Common myeloid progenitor, CD34-positive (primary cell): ENCODE measurements around the gene F13B.
A peak's percentile ranks its signal among the peaks of the same experiment; 100 is the strongest.
"Not testable (repeated sequence)": the region's sequence is repeated elsewhere in the genome, so short reads cannot be mapped to it uniquely, and the experiment has no call there.

ENCODE experiments used
- CTCF ChIA-PET: fragments of 350-600 bp; sonication (Branson Sonifier 250); formaldehyde crosslinking; loops from one replicate; lab custom pipeline; 2021; ENCODE audit warnings: antibody characterized with exemption; lab: Charles Lee
- POLR2A ChIA-PET: fragments of 350-600 bp; sonication (Branson Sonifier 250); formaldehyde crosslinking; loops from one replicate; lab custom pipeline; 2021; ENCODE audit warnings: antibody characterized with exemption; lab: Charles Lee
- DNase-seq, 3 donors: peaks; one replicate each; pipeline versions ENCODE4 v3.0.0 to v3.0.0-alpha.2; 2013
- H3K27ac ChIP-seq, 2 experiments: 1 replicate in 1 of 2; 2 replicates in 1 of 2; pipeline ENCODE4 v1.7.0; 2013; ENCODE audit warnings: inconsistent platforms in 2 of 2, low read length in 2 of 2, mild to moderate bottlenecking in 2 of 2, low read depth in 1 of 2, moderate library complexity in 1 of 2; ENCODE audit not compliant: severe bottlenecking in 2 of 2, insufficient read depth in 1 of 2, poor library complexity in 1 of 2
- H3K27me3 ChIP-seq, 5 experiments: replicated peaks in 2 of 5; 1 replicate in 3 of 5; 2 replicates in 2 of 5; pipeline versions ENCODE4 v1.6.1 to v1.7.0; 2013; ENCODE audit warnings: low read length in 4 of 5, mild to moderate bottlenecking in 2 of 5, moderate library complexity in 2 of 5, inconsistent platforms in 1 of 5; ENCODE audit not compliant: insufficient read depth in 5 of 5, control insufficient read depth in 4 of 5
- H3K36me3 ChIP-seq, 4 experiments: 1 replicate in 2 of 4; 2 replicates in 2 of 4; pipeline versions ENCODE4 v1.6.1 to v1.7.0; 2013; ENCODE audit warnings: low read length in 3 of 4, control low read depth in 1 of 4, mild to moderate bottlenecking in 1 of 4; ENCODE audit not compliant: control insufficient read depth in 4 of 4, insufficient read depth in 4 of 4
- H3K4me1 ChIP-seq, 4 experiments: 1 replicate in 3 of 4; 2 replicates in 1 of 4; pipeline versions ENCODE4 v1.6.1 to v1.7.1; 2013; ENCODE audit warnings: low read length in 3 of 4, mild to moderate bottlenecking in 3 of 4, control low read depth in 1 of 4, inconsistent platforms in 1 of 4, moderate library complexity in 1 of 4; ENCODE audit not compliant: control insufficient read depth in 4 of 4, insufficient read depth in 4 of 4; ENCODE audit errors: control extremely low read depth in 1 of 4
- H3K4me3 ChIP-seq, 7 experiments: 1 replicate in 4 of 7; 2 replicates in 3 of 7; pipeline versions ENCODE4 v1.5.1 to v1.7.0; 2013; ENCODE audit warnings: mild to moderate bottlenecking in 7 of 7, low read length in 6 of 7, moderate library complexity in 6 of 7, inconsistent platforms in 2 of 7, low read depth in 2 of 7, control low read depth in 1 of 7; ENCODE audit not compliant: insufficient read depth in 4 of 7, control insufficient read depth in 1 of 7; ENCODE audit errors: extremely low read depth in 1 of 7
- H3K9me3 ChIP-seq, 5 experiments: 1 replicate in 4 of 5; 2 replicates in 1 of 5; pipeline versions ENCODE4 v1.6.1 to v1.7.1; 2013; ENCODE audit warnings: low read length in 4 of 5, mild to moderate bottlenecking in 2 of 5, inconsistent platforms in 1 of 5, low read depth in 1 of 5, moderate library complexity in 1 of 5; ENCODE audit not compliant: control insufficient read depth in 4 of 5, insufficient read depth in 2 of 5; ENCODE audit errors: control extremely low read depth in 1 of 5
- WGBS: methylation state at CpG from one replicate; pipeline ENCODE4 v1.1.5; 2013; ENCODE audit not compliant: insufficient coverage; 5-methylcytosine and 5-hydroxymethylcytosine counted together

Gene F13B

DNA sequence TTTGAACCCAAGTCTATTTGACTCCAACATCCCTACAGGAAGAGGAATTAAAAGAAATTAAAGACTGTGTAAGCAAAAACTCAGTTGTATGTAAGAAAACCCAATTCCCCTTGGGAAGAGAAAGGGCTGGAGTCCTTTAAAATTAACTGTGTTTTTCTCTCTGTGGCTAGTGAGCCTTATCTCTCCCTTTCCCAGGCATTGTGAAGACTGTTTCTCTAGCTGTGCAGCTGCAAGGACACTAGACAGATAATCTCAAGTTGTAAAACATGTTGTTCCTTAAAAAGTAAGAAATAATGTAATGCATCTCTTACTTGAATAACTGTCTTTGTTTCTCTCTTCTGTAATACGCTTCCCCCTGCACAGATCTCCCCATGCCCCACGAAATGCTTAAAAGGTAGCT, 29.9 kb upstream of the F13B start:
- CTCF ChIA-PET, H3K4me3 ChIP-seq, H3K9me3 ChIP-seq, H3K4me1 ChIP-seq, POLR2A ChIA-PET, H3K27me3 ChIP-seq: not testable (repeated sequence)
- Histone ChIP-seq H3K27ac (peak overlapping the region in 1 of 2 experiments; percentile 29), H3K36me3 (peaks cover 0 to 26% (median 13%) of the 10 kb centered on the region in 4 experiments)
- peak in 1 of 3 donors; percentile 22 for DNase-seq
- WGBS: 90% methylated on average over 2 of the region's 2 CpGs

DNA sequence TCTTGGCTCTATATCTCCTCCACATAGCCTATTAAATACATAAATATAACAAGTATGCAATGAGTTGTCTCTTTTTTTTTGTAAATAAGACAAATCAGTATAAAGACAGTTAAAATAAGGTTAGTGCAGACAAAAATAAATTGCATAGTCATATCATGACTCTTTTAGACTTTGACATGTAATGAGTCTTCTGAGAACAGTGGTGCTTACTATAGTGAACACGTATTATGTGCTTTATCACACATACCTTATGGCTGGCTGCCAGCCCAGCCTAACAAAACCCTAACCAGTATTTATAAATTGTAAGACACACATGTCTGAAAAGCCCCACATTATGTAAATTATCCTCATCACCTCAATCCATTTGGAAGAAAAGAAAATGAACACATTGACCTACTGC, 29.1 kb upstream of the F13B start:
- CTCF ChIA-PET: no interaction called here

DNA sequence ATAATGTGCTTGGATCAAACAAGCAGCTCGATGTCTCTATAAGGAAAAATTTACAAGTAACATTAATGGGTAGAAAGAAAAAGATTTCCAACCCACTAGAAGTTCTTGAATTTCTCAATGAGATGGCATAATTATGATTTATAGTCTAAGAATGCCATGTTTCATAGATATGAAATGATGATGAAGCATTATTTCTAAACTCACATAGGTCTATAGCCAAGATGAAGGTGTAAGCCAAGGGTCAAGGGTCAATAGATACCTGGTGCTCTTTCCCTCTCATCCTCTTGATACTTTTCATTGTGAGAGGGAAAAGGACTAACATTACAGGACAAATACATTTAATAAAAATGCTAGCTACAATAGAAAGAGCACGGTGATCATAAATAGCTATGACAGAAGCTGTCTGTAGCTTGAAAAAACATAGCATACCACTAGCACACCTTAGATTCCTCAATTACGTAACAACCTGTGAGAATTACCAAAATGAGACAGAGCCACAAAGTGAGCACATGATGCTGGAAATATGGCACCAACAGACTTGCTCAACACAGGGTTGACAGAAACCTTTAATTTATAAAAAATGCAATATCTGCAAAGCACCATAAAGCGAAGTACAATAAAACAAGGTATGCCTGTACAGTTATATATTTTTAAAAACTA, 26.3 kb upstream of the F13B start:
- no peak for DNase-seq
- no peaks in the 10 kb centered on the region for H3K4me1 ChIP-seq
- no peaks in the 10 kb centered on the region for H3K9me3 ChIP-seq
- CTCF ChIA-PET: interaction anchor here (0.9 to 1.5 kb wide), 2 partner anchors 10 to 86 kb away, joined by 3 to 5 read pairs; no protein-coding TSS in a partner anchor
- POLR2A ChIA-PET: no interaction called here
- WGBS: no CpG with 5 or more reads among the region's 4 CpGs
- H3K4me3 ChIP-seq: no peak overlapping the region
- H3K27ac ChIP-seq: no peak overlapping the region
- H3K36me3 ChIP-seq: peaks cover 6 to 53% (median 20%) of the 10 kb centered on the region in 4 experiments
- H3K27me3 ChIP-seq: no peaks in the 10 kb centered on the region

More for the DNA sequence above, 29.1 kb upstream of the F13B start:
- no peak overlapping the region for H3K4me3 ChIP-seq
- no peaks in the 10 kb centered on the region for H3K4me1 ChIP-seq
- no peaks in the 10 kb centered on the region for H3K27me3 ChIP-seq
- H3K36me3 ChIP-seq: peaks cover 0 to 33% (median 14%) of the 10 kb centered on the region in 4 experiments
- WGBS: no CpG with 5 or more reads among the region's 1 CpG
- DNase-seq: peak in 2 of 3 donors; percentile 6 to 47
- no peaks in the 10 kb centered on the region for H3K9me3 ChIP-seq
- POLR2A ChIA-PET: no interaction called here
- peak overlapping the region in 1 of 2 experiments; percentile 29 for H3K27ac ChIP-seq

DNA sequence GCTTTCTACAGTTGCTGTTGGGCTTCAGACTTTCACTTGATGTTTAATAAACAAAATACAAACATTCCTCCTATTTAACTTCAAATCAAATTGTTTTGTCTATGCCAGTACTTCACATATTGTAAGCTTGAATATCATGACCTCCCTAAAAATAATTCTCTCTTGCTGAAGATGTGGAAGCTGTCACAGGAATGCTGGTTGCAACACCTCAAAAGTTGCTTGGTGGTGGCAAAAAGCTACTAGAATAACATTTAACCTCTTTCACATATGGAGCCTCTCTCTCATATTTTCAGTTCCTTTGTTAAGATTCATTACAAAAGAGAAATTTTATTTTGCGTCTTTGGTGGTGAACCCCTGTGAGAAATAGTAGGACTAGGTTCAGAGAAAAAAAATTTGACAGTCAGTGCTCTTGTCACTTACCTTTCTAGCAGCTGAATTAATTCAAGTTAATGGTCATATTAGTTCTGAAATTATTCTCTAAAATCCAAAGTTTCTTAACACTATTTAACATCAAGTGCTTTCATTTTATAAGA, 25.5 kb upstream of the F13B start:
- ChIA-PET CTCF (interaction anchor here (0.9 to 1.5 kb wide), 2 partner anchors 11 to 87 kb away, joined by 3 to 5 read pairs; no protein-coding TSS in a partner anchor), POLR2A (no interaction called here)
- peaks cover 6 to 55% (median 26%) of the 10 kb centered on the region in 4 experiments for H3K36me3 ChIP-seq

DNA sequence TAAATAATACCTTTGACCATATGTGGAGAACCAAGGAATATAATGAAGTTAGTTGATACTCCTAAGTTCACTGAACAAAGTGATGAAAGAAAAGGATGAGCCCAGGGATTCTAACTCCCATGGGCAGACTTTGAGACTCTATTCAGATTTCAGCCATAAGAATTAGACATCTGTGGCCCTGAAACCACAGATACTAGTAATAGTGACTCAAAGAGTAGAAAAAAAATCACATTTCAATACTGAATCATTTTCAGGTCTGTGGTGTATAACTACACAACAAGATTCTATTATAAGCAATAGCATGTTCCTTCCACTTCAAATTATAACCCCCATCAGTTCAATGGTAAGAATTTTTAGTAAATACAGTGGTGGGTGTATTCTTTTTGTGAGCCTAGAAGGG, 16.4 kb upstream of the F13B start:
- Histone ChIP-seq H3K4me3 (no peak overlapping the region), H3K27ac (no peak overlapping the region), H3K36me3 (peaks cover 21 to 65% (median 38%) of the 10 kb centered on the region in 4 experiments), H3K4me1 (no peaks in the 10 kb centered on the region), H3K27me3 (no peaks in the 10 kb centered on the region), H3K9me3 (peaks cover 1 to 23% (median 16%) of the 10 kb centered on the region in 5 experiments)
- no peak for DNase-seq
- POLR2A ChIA-PET: no interaction called here
- CTCF ChIA-PET: no interaction called here

More for the DNA sequence above, 25.5 kb upstream of the F13B start:
- DNase-seq: no peak
- no peak overlapping the region for H3K4me3 ChIP-seq
- H3K27ac ChIP-seq: no peak overlapping the region
- no peaks in the 10 kb centered on the region for H3K27me3 ChIP-seq
- no peaks in the 10 kb centered on the region for H3K9me3 ChIP-seq
- H3K4me1 ChIP-seq: no peaks in the 10 kb centered on the region
- whole genome bisulfite sequencing: no CpG with 5 or more reads among the region's 1 CpG

DNA sequence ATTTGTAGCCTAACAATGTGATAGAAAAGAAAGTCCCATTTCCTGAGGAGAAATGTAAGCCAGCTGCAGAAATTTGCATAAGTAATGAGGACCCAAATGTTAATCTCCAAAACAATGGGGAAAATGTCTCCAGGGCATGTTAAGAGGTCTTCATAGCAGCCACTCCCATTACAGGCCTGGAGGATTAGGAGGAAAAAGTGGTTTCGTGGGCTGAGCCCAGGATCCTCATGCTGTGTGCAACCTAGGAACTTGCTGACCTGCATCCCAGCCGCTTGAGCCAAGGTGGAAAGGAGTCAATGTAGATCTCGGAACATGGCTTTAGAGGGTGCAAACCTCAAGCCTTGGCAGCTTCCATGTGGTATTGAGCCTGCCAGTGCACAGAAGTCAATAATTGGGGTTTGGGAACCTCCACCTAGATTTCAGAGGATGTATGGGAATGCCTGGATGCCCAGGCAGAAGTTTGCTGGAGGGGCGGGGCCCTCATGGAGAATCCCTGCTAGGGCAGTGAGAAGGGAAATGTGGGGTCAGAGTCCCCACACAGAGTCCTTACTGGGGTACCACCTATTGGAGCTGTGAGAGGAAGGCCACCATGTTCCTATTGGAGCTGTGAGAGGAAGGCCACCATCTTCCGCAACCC, 14.2 kb upstream of the F13B start:
- Histone ChIP-seq H3K9me3 (peaks cover 1 to 23% (median 16%) of the 10 kb centered on the region in 5 experiments), H3K27ac (no peak overlapping the region), H3K36me3 (peaks cover 21 to 44% (median 31%) of the 10 kb centered on the region in 4 experiments), H3K4me1 (no peaks in the 10 kb centered on the region), H3K27me3 (no peaks in the 10 kb centered on the region), H3K4me3 (no peak overlapping the region)
- no peak for DNase-seq
- WGBS: 100% methylated on average over 1 of the region's 5 CpGs
- ChIA-PET CTCF (no interaction called here), POLR2A (no interaction called here)

DNA sequence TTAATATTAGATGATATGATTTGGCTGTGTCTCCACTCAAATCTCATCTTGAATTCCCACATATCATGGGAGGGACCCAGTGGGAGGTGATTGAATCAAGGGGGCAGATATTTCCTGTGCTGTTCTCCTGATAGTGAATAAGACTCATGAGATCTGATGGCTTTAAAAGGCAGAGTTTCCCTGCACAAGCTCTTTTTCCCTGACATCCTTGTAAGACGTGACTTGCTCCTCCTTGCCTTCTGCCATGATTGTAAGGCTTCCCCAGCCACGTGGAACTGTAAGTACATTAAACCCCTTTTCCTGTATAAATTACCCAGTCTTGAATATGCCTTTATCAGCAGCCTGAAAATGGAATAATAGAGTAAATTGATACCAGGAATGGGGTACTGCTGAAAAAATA, 13.3 kb upstream of the F13B start:
- DNase-seq: no peak
- no CpG with 5 or more reads among the region's 2 CpGs for WGBS
- POLR2A ChIA-PET: no interaction called here
- Histone ChIP-seq H3K4me3 (no peak overlapping the region), H3K36me3 (peaks cover 19 to 35% (median 27%) of the 10 kb centered on the region in 4 experiments), H3K27ac (no peak overlapping the region), H3K4me1 (no peaks in the 10 kb centered on the region), H3K9me3 (peaks cover 1 to 23% (median 16%) of the 10 kb centered on the region in 5 experiments), H3K27me3 (no peaks in the 10 kb centered on the region)
- CTCF ChIA-PET: no interaction called here
